Upper lobe of right lung (tissue), 1 donor: Measurements from ENCODE around the gene GREB1. TPM values are rescaled to one million over a fixed set of nuclear protein-coding genes. Genes with fewer than 3 reads are reported as not detected.

ENCODE experiments used
- ATAC-seq: fragments of 200-7000 bp; cut with Tn5 transposase; one replicate; pipeline ENCODE4 v1.9.1; 2020; ENCODE audit warnings: mild to moderate bottlenecking, moderate library complexity
- DNase-seq: peaks from one replicate; pipeline ENCODE4 v3.0.0-alpha.2; 2020
- H3K27ac ChIP-seq: fragments of 200-600 bp; one replicate; pipeline ENCODE4 v1.8.0; 2022
- H3K27me3 ChIP-seq: fragments of 200-600 bp; one replicate; pipeline ENCODE4 v1.8.0; 2022; ENCODE audit warnings: mild to moderate bottlenecking
- H3K36me3 ChIP-seq: fragments of 200-600 bp; one replicate; pipeline ENCODE4 v1.8.0; 2022
- H3K4me1 ChIP-seq: fragments of 200-600 bp; one replicate; pipeline ENCODE4 v1.8.0; 2022
- H3K4me3 ChIP-seq: fragments of 200-600 bp; one replicate; pipeline ENCODE4 v1.8.0; 2022; ENCODE audit warnings: mild to moderate bottlenecking
- H3K9me3 ChIP-seq: fragments of 200-600 bp; one replicate; pipeline ENCODE4 v1.8.0; 2022
- CTCF ChIP-seq: fragments of 200-600 bp; IDR thresholded peaks from one replicate; pipeline ENCODE4 v1.8.0; 2022; ENCODE audit warnings: antibody characterized with exemption
- intact Hi-C: fragments of 100-400 bp; cut with DNase I; formaldehyde crosslinking; loops from one replicate; pipeline ENCODE4 v1.11.0; 2022
- total RNA-seq: library from RNA; stranded (reverse); fragmentation: NEBNext Ultra II Directional; extraction: Animal tissue kit (Norgen Biotek cat#: 25700); gene quantifications from one replicate; pipeline ENCODE4 v1.2.1, GENCODE V29; 2021
- donor health status: DM: no; HTN: yes; CAD: no; lungs with severe emphysema.

The GREB1 gene
- total RNA-seq, 1 donor from 2014 or later: 0.90 TPM

GRCh38 chr2:11563784-11564666 lies 30.2 kb downstream of the GREB1 start:
- Histone ChIP-seq H3K4me1 (no peaks in the 10 kb centered on the region), H3K4me3 (no peak overlapping the region), H3K36me3 (no peaks in the 10 kb centered on the region), H3K27me3 (peaks cover 4% of the 10 kb centered on the region), H3K27ac (no peak overlapping the region), H3K9me3 (no peaks in the 10 kb centered on the region)
- ATAC-seq: no peak
- intact Hi-C loops: no loop called here
- TF ChIP-seq CTCF: no peak
- DNase-seq: peak; percentile 18

- no peaks in the 10 kb centered on the region for H3K36me3 ChIP-seq
- peak; percentile 40 for DNase-seq
- H3K9me3 ChIP-seq: no peaks in the 10 kb centered on the region
- no peak overlapping the region for H3K4me3 ChIP-seq
- H3K27ac ChIP-seq: no peak overlapping the region
- peaks cover 4% of the 10 kb centered on the region for H3K27me3 ChIP-seq
- intact Hi-C loops: no loop called here
- no peaks in the 10 kb centered on the region for H3K4me1 ChIP-seq
- ATAC-seq: no peak
- TF ChIP-seq CTCF: no peak
Observed at GRCh38 chr2:11564816-11565567, 31.1 kb downstream of the GREB1 start.

- H3K36me3 ChIP-seq: no peaks in the 10 kb centered on the region
- H3K27me3 ChIP-seq: peaks cover 4% of the 10 kb centered on the region
- DNase-seq (peak; percentile 48), ATAC-seq (no peak)
- intact Hi-C loops: no loop called here
- H3K27ac ChIP-seq: no peak overlapping the region
- no peak for TF ChIP-seq CTCF
- no peaks in the 10 kb centered on the region for H3K4me1 ChIP-seq
- H3K9me3 ChIP-seq: no peaks in the 10 kb centered on the region
- H3K4me3 ChIP-seq: no peak overlapping the region
Observed at GRCh38 chr2:11566383-11566782, 32.5 kb downstream of the GREB1 start.

- Histone ChIP-seq H3K4me1 (no peaks in the 10 kb centered on the region), H3K4me3 (no peak overlapping the region), H3K27ac (no peak overlapping the region), H3K36me3 (no peaks in the 10 kb centered on the region), H3K9me3 (no peaks in the 10 kb centered on the region), H3K27me3 (no peaks in the 10 kb centered on the region)
- intact Hi-C loops: no loop called here
- DNase-seq (peak; percentile 36), ATAC-seq (no peak)
- no peak for TF ChIP-seq CTCF
Observed at GRCh38 chr2:11567631-11568031, 33.8 kb downstream of the GREB1 start.

- ATAC-seq (no peak), DNase-seq (peak; percentile 18)
- no peak for TF ChIP-seq CTCF
- Histone ChIP-seq H3K27me3 (no peaks in the 10 kb centered on the region), H3K9me3 (no peaks in the 10 kb centered on the region), H3K36me3 (no peaks in the 10 kb centered on the region), H3K27ac (no peak overlapping the region), H3K4me1 (no peaks in the 10 kb centered on the region), H3K4me3 (no peak overlapping the region)
- intact Hi-C loops: no loop called here
Observed at GRCh38 chr2:11568436-11568835, 34.6 kb downstream of the GREB1 start.
